OCI-LY7 (cell line): Measurements from ENCODE around the gene GET4. TPM values are rescaled to one million over a fixed set of nuclear protein-coding genes. Genes with fewer than 3 reads are reported as not detected.

Source experiments
- Bru-seq: library from RNA; stranded (reverse); fragments of 400-500 nt; gene quantifications from one replicate; lab custom pipeline; 2021; lab: Mats Ljungman, UMichigan
- BruChase-seq, 2 experiments: library from RNA; stranded (reverse); fragments of 400-500 nt; gene quantifications; one replicate each; lab custom pipeline; 2021; lab: Mats Ljungman, UMichigan
- BruUV-seq: library from RNA; stranded (reverse); fragments of 400-500 nt; replicated peaks from 2 replicates; lab custom pipeline; 2021; lab: Mats Ljungman, UMichigan
- CTCF ChIA-PET: fragments of 300-600 bp; sonication (Branson Sonifier 250); formaldehyde crosslinking; loops from one replicate; lab custom pipeline; 2022; ENCODE audit warnings: antibody characterized with exemption; ENCODE audit not compliant: unreplicated experiment; lab: Charles Lee
- POLR2A ChIA-PET: fragments of 300-600 bp; sonication (Branson Sonifier 250); formaldehyde crosslinking; loops from one replicate; lab custom pipeline; 2022; ENCODE audit warnings: antibody characterized with exemption; lab: Charles Lee
- DNase-seq: peaks from one replicate; pipeline ENCODE4 v3.0.0-alpha.2; 2015; ENCODE audit warnings: low spot score
- H2AFZ ChIP-seq: fragments of 200-600 bp; sonication (generic), shearing (Covaris generic); 2 replicates; pipeline ENCODE4 v1.6.1; 2014; ENCODE audit warnings: mild to moderate bottlenecking, antibody characterized with exemption, low read length, moderate library complexity
- H3K27ac ChIP-seq: fragments of 200-600 bp; sonication (generic); 2 replicates; pipeline ENCODE4 v1.5.1; 2014; ENCODE audit warnings: mixed run types, low read depth, mild to moderate bottlenecking, moderate library complexity, low read length, inconsistent platforms; ENCODE audit not compliant: poor library complexity, severe bottlenecking
- H3K36me3 ChIP-seq: fragments of 200-600 bp; sonication (generic); 2 replicates; pipeline ENCODE4 v1.6.1; 2014; ENCODE audit warnings: mild to moderate bottlenecking, antibody characterized with exemption, low read length, moderate library complexity, mixed read lengths; ENCODE audit not compliant: insufficient read depth
- H3K4me1 ChIP-seq: fragments of 200-600 bp; sonication (generic); 2 replicates; pipeline ENCODE4 v1.5.1; 2014; ENCODE audit warnings: mild to moderate bottlenecking, low read length; ENCODE audit not compliant: insufficient read depth, poor library complexity, severe bottlenecking
- H3K4me2 ChIP-seq: fragments of 200-600 bp; sonication (generic); 2 replicates; pipeline ENCODE4 v1.6.1; 2014; ENCODE audit warnings: mild to moderate bottlenecking, low read length
- H3K4me3 ChIP-seq: fragments of 200-600 bp; sonication (generic); 2 replicates; pipeline ENCODE4 v1.5.1; 2014; ENCODE audit warnings: mild to moderate bottlenecking, low read depth, low read length; ENCODE audit not compliant: poor library complexity, severe bottlenecking
- H3K79me2 ChIP-seq: fragments of 200-600 bp; sonication (generic); 2 replicates; pipeline ENCODE4 v1.6.1; 2016; ENCODE audit warnings: low read depth, mild to moderate bottlenecking, low read length, moderate library complexity, mixed read lengths; ENCODE audit not compliant: insufficient read depth
- H3K9me2 ChIP-seq: fragments of 200-600 bp; sonication (generic); 2 replicates; pipeline ENCODE4 v1.6.1; 2016; ENCODE audit warnings: mild to moderate bottlenecking, low read length, mixed read lengths; ENCODE audit not compliant: insufficient read depth
- H3K9me3 ChIP-seq: fragments of 200-600 bp; sonication (generic); 2 replicates; pipeline ENCODE4 v1.6.1; 2014; ENCODE audit warnings: mild to moderate bottlenecking, mixed run types, low read length, mixed read lengths
- H4K20me1 ChIP-seq: fragments of 200-600 bp; sonication (generic); 2 replicates; pipeline ENCODE4 v1.6.1; 2014; ENCODE audit warnings: mild to moderate bottlenecking, antibody characterized with exemption, low read length, moderate library complexity, mixed read lengths; ENCODE audit not compliant: insufficient read depth
- EZH2phosphoT487 ChIP-seq: fragments of 200-600 bp; sonication (generic); IDR thresholded peaks from 2 replicates; pipeline ENCODE4 v1.6.1; 2018; ENCODE audit warnings: low read depth, borderline replicate concordance, mild to moderate bottlenecking, mixed run types, antibody characterized with exemption, low read length, moderate library complexity, mixed read lengths
- intact Hi-C: fragments of 100-400 bp; cut with micrococcal nuclease; formaldehyde crosslinking; loops from one replicate; pipeline ENCODE4 v1.10.0; 2022; ENCODE audit not compliant: unreplicated experiment
- long read RNA-seq: library from polyadenylated mRNA; stranded (forward); transcript quantifications from one replicate; pipeline ENCODE4 v2.0.0, GENCODE V29; 2022
- total RNA-seq, 2 experiments: library from RNA; depleted of rRNA in 1 of 2; stranded (reverse); fragments of >200 nt in 1 of 2; shearing (Covaris generic) in 1 of 2; gene quantifications; 2 replicates each; pipeline ENCODE4 v1.2.3, GENCODE V29; 2014 to 2022
- TF ChIP-seq, protein P1 (sequence below): fragments of 200-600 bp; sonication (generic); conservative IDR thresholded peaks from 2 replicates; pipeline ENCODE4 v1.5.1; 2014; ENCODE audit warnings: mild to moderate bottlenecking, antibody characterized with exemption, low read length, moderate library complexity, mixed read lengths

GET4 gene, protein sequence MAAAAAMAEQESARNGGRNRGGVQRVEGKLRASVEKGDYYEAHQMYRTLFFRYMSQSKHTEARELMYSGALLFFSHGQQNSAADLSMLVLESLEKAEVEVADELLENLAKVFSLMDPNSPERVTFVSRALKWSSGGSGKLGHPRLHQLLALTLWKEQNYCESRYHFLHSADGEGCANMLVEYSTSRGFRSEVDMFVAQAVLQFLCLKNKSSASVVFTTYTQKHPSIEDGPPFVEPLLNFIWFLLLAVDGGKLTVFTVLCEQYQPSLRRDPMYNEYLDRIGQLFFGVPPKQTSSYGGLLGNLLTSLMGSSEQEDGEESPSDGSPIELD
- 46.3 and 54.4 TPM in 2 replicates for total RNA-seq (2014; rRNA removed; shearing (Covaris generic))
- total RNA-seq (2022), result 51.1 and 54.5 TPM in 2 replicates
- Bru-seq, nascent RNA, result percentile 53 among the genes with signal in this experiment
- percentile 72 among the genes with signal in this experiment for BruChase-seq, experiment 1, labeled RNA remaining after a 6-hour chase
- BruChase-seq, experiment 2, labeled RNA remaining after a 2-hour chase, result percentile 68 among the genes with signal in this experiment
- long read RNA-seq, full-length matches to known transcripts, result 87 of 119 reads
- long read RNA-seq, partial matches to known transcripts, result 6 of 119 reads
- long read RNA-seq, other reads (novel, unspliced or antisense), result 26 of 119 reads

DNA sequence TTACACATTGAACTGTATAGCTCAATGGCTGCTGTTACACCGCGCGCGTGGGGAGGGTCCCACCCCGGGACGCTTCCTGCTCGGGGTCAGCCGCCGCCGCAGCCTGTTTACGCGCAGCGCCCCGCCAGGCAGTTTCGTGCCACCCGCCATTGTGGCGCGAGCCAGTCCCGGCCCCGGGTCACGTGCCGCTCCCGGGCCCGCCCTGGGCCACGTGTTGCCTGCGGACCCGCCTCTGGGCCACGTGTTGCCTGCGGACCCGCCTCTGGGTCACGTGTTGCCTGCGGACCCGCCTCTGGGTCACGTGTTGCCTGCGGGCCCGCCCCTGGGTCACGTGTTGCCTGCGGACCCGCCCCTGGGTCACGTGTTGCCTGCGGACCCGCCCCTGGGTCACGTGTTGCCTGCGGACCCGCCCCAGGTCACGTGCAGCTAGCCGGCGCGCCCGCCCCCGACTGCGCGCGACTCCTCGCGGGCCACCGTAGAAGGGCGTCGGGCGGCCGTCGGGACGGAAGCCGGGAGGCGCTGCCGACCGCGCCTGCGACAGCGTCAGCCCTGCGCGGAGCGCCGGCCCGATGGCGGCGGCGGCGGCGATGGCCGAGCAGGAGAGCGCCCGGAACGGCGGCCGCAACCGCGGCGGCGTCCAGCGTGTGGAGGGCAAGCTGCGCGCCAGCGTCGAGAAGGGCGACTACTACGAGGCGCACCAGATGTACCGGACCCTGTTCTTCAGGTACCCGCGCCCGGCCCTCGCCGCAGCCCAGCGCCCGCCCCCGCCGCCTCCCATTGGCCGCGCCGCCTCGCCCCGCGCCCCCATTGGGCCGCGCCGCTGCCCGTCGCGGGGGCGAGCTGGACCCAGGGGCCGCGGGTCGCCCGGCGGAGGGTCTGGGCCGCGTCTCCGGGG is at the start of gene GET4:
TSS of gene GET4 (plus strand) at position 478 of the 895 bp plus-strand sequence. CDS start at position 570, 92 bp downstream.
- Histone ChIP-seq H3K4me1 (peaks cover 38% of the 10 kb centered on the region), H3K36me3 (peaks cover 54% of the 10 kb centered on the region), H3K4me3 (peak within 1 kb of the TSS; percentile 92), H3K4me2 (peak within 1 kb of the TSS; percentile 98), H3K9me3 (no peaks in the 10 kb centered on the region), H4K20me1 (peaks cover 13% of the 10 kb centered on the region), H3K27ac (peak within 1 kb of the TSS; percentile 77), H3K9me2 (no peaks in the 10 kb centered on the region), H2AFZ (peak within 1 kb of the TSS; percentile 42; the same call in 1 of the 2 replicates), H3K79me2 (peaks cover 45% of the 10 kb centered on the region)
- BruUV-seq, result no TSS peak
- TF ChIP-seq, protein P1, sequence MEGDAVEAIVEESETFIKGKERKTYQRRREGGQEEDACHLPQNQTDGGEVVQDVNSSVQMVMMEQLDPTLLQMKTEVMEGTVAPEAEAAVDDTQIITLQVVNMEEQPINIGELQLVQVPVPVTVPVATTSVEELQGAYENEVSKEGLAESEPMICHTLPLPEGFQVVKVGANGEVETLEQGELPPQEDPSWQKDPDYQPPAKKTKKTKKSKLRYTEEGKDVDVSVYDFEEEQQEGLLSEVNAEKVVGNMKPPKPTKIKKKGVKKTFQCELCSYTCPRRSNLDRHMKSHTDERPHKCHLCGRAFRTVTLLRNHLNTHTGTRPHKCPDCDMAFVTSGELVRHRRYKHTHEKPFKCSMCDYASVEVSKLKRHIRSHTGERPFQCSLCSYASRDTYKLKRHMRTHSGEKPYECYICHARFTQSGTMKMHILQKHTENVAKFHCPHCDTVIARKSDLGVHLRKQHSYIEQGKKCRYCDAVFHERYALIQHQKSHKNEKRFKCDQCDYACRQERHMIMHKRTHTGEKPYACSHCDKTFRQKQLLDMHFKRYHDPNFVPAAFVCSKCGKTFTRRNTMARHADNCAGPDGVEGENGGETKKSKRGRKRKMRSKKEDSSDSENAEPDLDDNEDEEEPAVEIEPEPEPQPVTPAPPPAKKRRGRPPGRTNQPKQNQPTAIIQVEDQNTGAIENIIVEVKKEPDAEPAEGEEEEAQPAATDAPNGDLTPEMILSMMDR, result peak; percentile 47
- TF ChIP-seq EZH2phosphoT487, result no peak
- intact Hi-C loops, result loop anchor here (1.0 kb wide), 3 partner anchors 25 to 149 kb away; partner anchors contain the start of gene PRKAR1B
- DNase-seq, result peak; percentile 99
- ChIA-PET POLR2A (interaction anchor here (0.5 kb wide), 1 partner anchor 275 kb away, joined by 3 read pairs; no protein-coding TSS in a partner anchor), CTCF (no interaction called here)

DNA sequence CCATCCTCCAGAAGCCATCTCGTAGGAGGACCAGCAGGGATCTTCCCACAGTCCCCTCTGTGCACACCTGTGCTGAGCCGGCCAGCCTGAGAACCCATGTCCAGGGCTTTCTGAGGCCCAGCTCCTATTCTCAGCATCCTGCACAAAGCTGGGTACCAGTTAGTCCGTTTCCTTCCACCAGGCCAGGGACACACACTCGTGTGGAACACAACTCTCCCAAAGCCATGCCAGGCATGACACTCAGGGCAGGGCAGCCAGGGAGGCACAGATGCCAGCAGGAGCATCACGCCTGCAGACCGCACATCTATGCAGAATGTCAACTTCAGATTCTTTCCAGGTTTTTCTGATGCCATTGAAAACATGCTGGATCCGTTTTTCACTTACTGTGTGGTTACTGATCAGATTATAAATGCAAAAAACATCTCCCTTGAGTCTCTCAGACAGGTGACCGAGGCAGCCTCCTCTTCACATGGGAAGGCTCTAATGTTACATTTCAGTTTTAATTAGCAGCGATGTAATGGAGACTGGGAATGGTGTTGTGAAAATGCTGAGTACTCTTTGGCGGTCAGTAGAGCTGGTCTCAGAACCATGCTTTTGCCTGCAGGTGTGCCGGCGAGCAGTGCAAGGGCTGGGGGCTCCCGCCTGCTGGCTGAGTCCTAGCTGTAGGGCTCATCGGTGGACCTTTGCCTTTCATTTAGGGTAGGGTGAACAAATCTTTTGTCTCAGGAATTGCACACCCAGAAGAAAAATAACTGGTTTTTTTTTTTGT is 47.4 kb upstream of the GET4 start:
- no peak for DNase-seq
- TF ChIP-seq, protein P1, result no peak
- TF ChIP-seq EZH2phosphoT487, result no peak
- H2AFZ ChIP-seq, result no peak overlapping the region
- H3K79me2 ChIP-seq, result peaks cover 60% of the 10 kb centered on the region
- intact Hi-C loops, result no loop called here
- no peaks in the 10 kb centered on the region for H4K20me1 ChIP-seq
- H3K4me2 ChIP-seq, result no peak overlapping the region
- H3K36me3 ChIP-seq, result peaks cover 17% of the 10 kb centered on the region; the same call in 1 of the 2 replicates
- no peaks in the 10 kb centered on the region for H3K9me2 ChIP-seq
- ChIA-PET CTCF (no interaction called here), POLR2A (interaction anchor here (0.5 kb wide), 1 partner anchor 78 kb away, joined by 6 read pairs; no protein-coding TSS in a partner anchor)
- no TSS peak for BruUV-seq
- no peak overlapping the region for H3K27ac ChIP-seq
- no peak overlapping the region for H3K4me3 ChIP-seq
- no peaks in the 10 kb centered on the region for H3K4me1 ChIP-seq
- H3K9me3 ChIP-seq, result no peaks in the 10 kb centered on the region
